K562 (cell line): ENCODE measurements around the gene POR. TPM values are rescaled to one million over a fixed set of nuclear protein-coding genes. Genes with fewer than 3 reads are reported as not detected.

Source experiments
- ATAC-seq: fragments of 200-7000 bp; cut with Tn5 transposase; 3 replicates; pipeline ENCODE4 v1.9.1; 2020; ENCODE audit warnings: moderate library complexity
- BruUV-seq: library from RNA; stranded (reverse); fragments of 400-500 nt; replicated peaks from 2 replicates; lab custom pipeline; 2021; lab: Mats Ljungman, UMichigan
- CTCF ChIA-PET: fragments of 300-600 bp; formaldehyde crosslinking; extraction: SDS; loops from one replicate; lab custom pipeline; 2021; ENCODE audit warnings: low intra/inter-chr PET ratio; lab: Yijun Ruan, JAX
- POLR2A ChIA-PET: fragments of 300-600, 350-650 bp; sonication (Branson Sonifier 250); formaldehyde crosslinking; extraction: SDS; loops from one replicate; lab custom pipeline; 2021; ENCODE audit warnings: antibody characterized with exemption, inconsistent platforms; lab: Yijun Ruan, JAX
- DNase-seq, 4 experiments: peaks; one replicate each; pipeline versions ENCODE4 v3.0.0 to v3.0.0-alpha.2; 2011 to 2018; ENCODE audit warnings: low spot score in 3 of 4, mixed read lengths in 3 of 4; ENCODE audit errors: extremely low read depth in 1 of 4
- FAIRE-seq: peaks from 2 replicates; lab custom pipeline; 2011; peaks lifted over from hg19 to GRCh38; lab: Jason Lieb, UNC
- H2AFZ ChIP-seq: 2 replicates; pipeline ENCODE4 v1.6.0; 2011; ENCODE audit warnings: low read depth, low read length, control low read depth, inconsistent platforms
- H3K27ac ChIP-seq: fragments of 200-600 bp; 3 replicates; pipeline ENCODE4 v1.8.0; 2011; ENCODE audit warnings: low read depth, mild to moderate bottlenecking, control low read depth, inconsistent platforms, low read length, moderate library complexity, mixed read lengths; ENCODE audit errors: extremely low read depth
- H3K27me3 ChIP-seq, 2 experiments: fragments of 300-600 bp in 1 of 2; 2 replicates in 1 of 2; 3 replicates in 1 of 2; pipeline versions ENCODE4 v1.6.0 to v1.8.0; 2011; ENCODE audit warnings: inconsistent platforms in 2 of 2, low read length in 2 of 2, mild to moderate bottlenecking in 1 of 2, mixed read lengths in 1 of 2, moderate library complexity in 1 of 2; ENCODE audit not compliant: control insufficient read depth in 2 of 2, insufficient read depth in 2 of 2
- H3K36me3 ChIP-seq: fragments of 300-600 bp; 3 replicates; pipeline ENCODE4 v1.8.0; 2011; ENCODE audit warnings: mild to moderate bottlenecking, low read length, inconsistent platforms; ENCODE audit not compliant: control insufficient read depth, insufficient read depth
- H3K4me1 ChIP-seq, 2 experiments: fragments of 200-600 bp in 1 of 2; replicated peaks in 1 of 2; 2 replicates in 1 of 2; 3 replicates in 1 of 2; pipeline versions ENCODE4 v1.5.1 to v1.8.0; 2011; ENCODE audit warnings: inconsistent platforms in 2 of 2, low read length in 2 of 2, mild to moderate bottlenecking in 1 of 2, mixed read lengths in 1 of 2, moderate library complexity in 1 of 2; ENCODE audit not compliant: control insufficient read depth in 2 of 2, insufficient read depth in 2 of 2
- H3K4me2 ChIP-seq: 2 replicates; pipeline ENCODE4 v1.6.1; 2011; ENCODE audit warnings: low read length, control low read depth, inconsistent platforms, mixed read lengths; ENCODE audit not compliant: insufficient read depth
- H3K4me3 ChIP-seq: fragments of 200-600 bp; sonication (generic), shearing (Covaris generic); 2 replicates; pipeline ENCODE4 v1.5.1; 2016; ENCODE audit warnings: control low read depth, inconsistent platforms
- H3K79me2 ChIP-seq: fragments of 200-600 bp; 3 replicates; pipeline ENCODE4 v1.8.0; 2011; ENCODE audit warnings: low read length, inconsistent platforms; ENCODE audit not compliant: control insufficient read depth, insufficient read depth
- H3K9ac ChIP-seq, 2 experiments: 2 replicates each; pipeline versions ENCODE4 v1.6.0 to v1.6.1; 2011; ENCODE audit warnings: low read depth in 2 of 2, low read length in 2 of 2, control low read depth in 1 of 2, inconsistent platforms in 1 of 2, mild to moderate bottlenecking in 1 of 2, mixed read lengths in 1 of 2; ENCODE audit not compliant: insufficient read depth in 1 of 2
- H3K9me1 ChIP-seq: one replicate; pipeline ENCODE4 v1.6.0; 2011; ENCODE audit warnings: inconsistent platforms, mild to moderate bottlenecking, low read length, moderate library complexity; ENCODE audit not compliant: control insufficient read depth, insufficient read depth
- H3K9me3 ChIP-seq: replicated peaks from 2 replicates; pipeline ENCODE4 v1.5.1; 2011; ENCODE audit warnings: low read depth, low read length, inconsistent platforms; ENCODE audit not compliant: control insufficient read depth, insufficient read depth
- H4K20me1 ChIP-seq: replicated peaks from 2 replicates; pipeline ENCODE4 v1.6.1; 2011; ENCODE audit warnings: low read length, inconsistent platforms, mixed read lengths; ENCODE audit not compliant: control insufficient read depth, insufficient read depth
- BCOR ChIP-seq: fragments of 450-650 bp; IDR thresholded peaks from 2 replicates; pipeline ENCODE4 v1.6.1; 2016
- ELF1 ChIP-seq: fragments of 200-800 bp; sonication (Bioruptor generic); IDR thresholded peaks from 2 replicates; pipeline ENCODE4 v1.6.1; 2016; ENCODE audit warnings: missing genetic modification characterization, missing compliant biosample characterization
- GTF2F1 ChIP-seq: IDR thresholded peaks from 2 replicates; pipeline ENCODE4 v1.6.1; 2011; ENCODE audit warnings: low read depth, low read length, improper control_type of control experiment
- NBN ChIP-seq: fragments of 450-650 bp; IDR thresholded peaks from 2 replicates; pipeline ENCODE4 v1.6.1; 2016; ENCODE audit warnings: low read depth, mild to moderate bottlenecking
- POLR2G ChIP-seq: fragments of 200-400 bp; formaldehyde crosslinking; IDR thresholded peaks from 2 replicates; pipeline ENCODE4 v1.6.1; 2017; ENCODE audit warnings: low read depth, mild to moderate bottlenecking, antibody characterized with exemption, low read length, moderate library complexity
- RBBP5 ChIP-seq: fragments of 200-600 bp; sonication (generic); IDR thresholded peaks from 2 replicates; pipeline ENCODE4 v1.6.1; 2012; ENCODE audit warnings: borderline replicate concordance, mild to moderate bottlenecking, low read length, control low read depth, inconsistent platforms; ENCODE audit not compliant: insufficient read depth, poor library complexity, severe bottlenecking
- RBM22 ChIP-seq: fragments of 200-400 bp; formaldehyde crosslinking; IDR thresholded peaks from 2 replicates; pipeline ENCODE4 v1.6.1; 2018; ENCODE audit warnings: low read length, low read depth; ENCODE audit not compliant: poor library complexity, severe bottlenecking
- ZNF12 ChIP-seq: sonication (generic); formaldehyde crosslinking; IDR thresholded peaks from 2 replicates; pipeline ENCODE4 v1.4.0; 2020; ENCODE audit warnings: mild to moderate bottlenecking, missing genetic modification reagents
- ZNF23 ChIP-seq: fragments of 250-450 bp; sonication (Bioruptor Pico); IDR thresholded peaks from 2 replicates; pipeline ENCODE4 v1.4.0; 2020; ENCODE audit warnings: mild to moderate bottlenecking
- ZNF253 ChIP-seq: fragments of 250-450 bp; sonication (Bioruptor Pico); conservative IDR thresholded peaks from 2 replicates; pipeline ENCODE4 v1.6.1; 2021; ENCODE audit warnings: mild to moderate bottlenecking
- ZNF644 ChIP-seq: fragments of 200-800 bp; sonication (Bioruptor generic); IDR thresholded peaks from 2 replicates; pipeline ENCODE4 v1.6.1; 2016; ENCODE audit warnings: low read depth, missing genetic modification characterization, missing compliant biosample characterization
- WGBS: fragments of 100-300 bp; shearing (Covaris generic); methylation state at CpG from one replicate; pipeline ENCODE4 v1.1.6; 2016; ENCODE audit warnings: low coverage, mixed read lengths; ENCODE audit not compliant: insufficient coverage; ENCODE audit errors: missing lambda C conversion rate; 5-methylcytosine and 5-hydroxymethylcytosine counted together
- in situ Hi-C: fragments of 300-500 bp; cut with MboI; formaldehyde crosslinking; loops from 4 replicates; pipeline ENCODE4 v1.15.0; 2018; ENCODE audit warnings: inconsistent platforms, mixed read lengths
- intact Hi-C: fragments of 100-400 bp; cut with micrococcal nuclease; formaldehyde crosslinking; loops from 2 replicates; pipeline ENCODE4 v1.14.2; 2022
- polyA plus RNA-seq, 8 experiments: library from polyadenylated mRNA; depleted of rRNA in 4 of 8; stranded (reverse) in 5 of 8; unstranded in 3 of 8; fragments of >200 nt; fragmentation: Nextera tagmentation in 2 of 8; fragmentation: Illumina TruSeq in 1 of 8; extraction: Ambion mirVana in 2 of 8; extraction: Trizol in 1 of 8; gene quantifications; 2 replicates each; pipeline versions ENCODE4 v1.2.1 to v1.2.3, GENCODE V29; 2011 to 2014; ENCODE audit warnings: inconsistent platforms in 1 of 8, missing spikeins in 1 of 8
- total RNA-seq, 7 experiments: library from RNA; depleted of rRNA in 6 of 7; stranded (reverse); fragments of >200 nt in 6 of 7; fragmentation: Illumina TruSeq in 2 of 7; extraction: Trizol in 2 of 7; gene quantifications; 2 replicates each; pipeline versions ENCODE4 v1.2.1 to v1.2.3, GENCODE V29; 2011 to 2021; ENCODE audit warnings: low replicate concordance in 1 of 7

Gene POR
- total and polyA plus RNA-seq, 9 of the 15 experiments (the other 6 are each of a cell fraction or from before 2014, with no cell fraction given) = 4.7 to 142 (median 40.8) TPM

DNA sequence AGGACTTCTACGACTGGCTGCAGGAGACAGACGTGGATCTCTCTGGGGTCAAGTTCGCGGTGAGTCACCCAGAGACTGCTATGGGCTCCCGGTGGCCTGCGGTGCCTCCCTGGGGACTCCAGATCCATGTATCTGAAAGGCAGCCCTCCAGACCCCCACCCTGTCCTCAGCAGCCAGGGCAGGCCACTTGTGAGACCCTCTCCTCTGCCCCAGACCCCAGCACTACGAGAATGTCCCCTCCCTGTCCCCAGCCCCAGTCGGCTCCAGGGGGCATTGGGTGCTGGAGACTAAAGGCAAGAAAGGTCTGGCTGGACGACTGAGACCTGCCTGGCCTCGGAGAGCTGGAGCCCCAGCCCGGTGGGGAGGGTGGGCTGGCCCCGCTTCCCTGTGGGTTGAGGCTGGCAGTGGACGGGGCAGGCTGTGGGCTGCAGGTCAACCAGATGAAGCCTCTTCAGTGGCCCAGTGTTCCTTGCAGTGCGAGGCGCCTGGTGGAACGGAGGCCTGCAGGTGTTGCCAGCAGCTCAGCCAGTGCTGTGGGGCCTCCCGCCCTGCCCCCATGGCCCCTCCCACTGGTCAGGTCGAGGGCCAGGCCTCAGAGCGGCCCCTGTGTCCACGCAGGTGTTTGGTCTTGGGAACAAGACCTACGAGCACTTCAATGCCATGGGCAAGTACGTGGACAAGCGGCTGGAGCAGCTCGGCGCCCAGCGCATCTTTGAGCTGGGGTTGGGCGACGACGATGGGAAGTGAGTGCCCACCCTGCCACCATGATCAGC lies 65.7 kb downstream of the POR start:
- H2AFZ ChIP-seq = no peak overlapping the region
- no peaks in the 10 kb centered on the region for H3K79me2 ChIP-seq
- POLR2A ChIA-PET = interaction anchor here (1.2 kb wide), 1 partner anchor 14 kb away, joined by 4 read pairs; no protein-coding TSS in a partner anchor
- WGBS = 84% methylated on average over 29 of the region's 29 CpGs
- FAIRE-seq = no peak
- H4K20me1 ChIP-seq = 0 out of 2 replicates have a peak, but pooled peaks cover 3% of the 10 kb centered on the region
- BruUV-seq = no TSS peak
- H3K27ac ChIP-seq = no peak overlapping the region
- peaks cover 67% of the 10 kb centered on the region; the same call in 2 of the 3 replicates for H3K36me3 ChIP-seq
- no peak for ATAC-seq
- peak overlapping the region in 1 of 2 experiments; percentile 35; a peak in 1 of 4 replicates for H3K9ac ChIP-seq
- CTCF ChIA-PET = no interaction called here
- H3K9me3 ChIP-seq = no peaks in the 10 kb centered on the region
- DNase-seq = no peak
- H3K4me3 ChIP-seq = no peak overlapping the region
- H3K4me1 ChIP-seq = peaks cover 0 to 44% of the 10 kb centered on the region in 2 experiments; a peak in 2 of 5 replicates
- H3K27me3 ChIP-seq = no peaks in the 10 kb centered on the region
- H3K9me1 ChIP-seq = no peaks in the 10 kb centered on the region
- no peak overlapping the region for H3K4me2 ChIP-seq
- TF ChIP-seq BCOR (no peak), ZNF23 (CRISPR knock-in tag) (no peak), GTF2F1 (no peak), NBN (no peak), ZNF253 (CRISPR knock-in tag) (no peak), ELF1 (tag) (no peak)
- in situ Hi-C loops (no loop called here), intact Hi-C loops (no loop called here)

DNA sequence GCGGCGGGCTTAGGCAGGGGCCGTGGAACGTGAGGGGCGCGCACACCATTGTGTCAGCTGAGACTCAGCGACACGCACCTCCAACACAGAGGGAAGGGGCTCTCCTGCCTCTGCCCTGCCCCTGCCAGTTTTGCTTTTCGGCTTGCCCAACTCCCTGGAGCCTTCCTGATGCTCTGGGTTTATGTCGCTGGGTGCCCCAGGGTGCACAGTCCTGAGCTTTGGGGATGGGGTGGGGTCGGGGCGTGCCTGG lies 66.2 kb downstream of the POR start:
- Histone ChIP-seq H4K20me1 (0 out of 2 replicates have a peak, but pooled peaks cover 3% of the 10 kb centered on the region), H3K4me1 (peaks cover 0 to 49% of the 10 kb centered on the region in 2 experiments; a peak in 2 of 5 replicates), H3K27me3 (no peaks in the 10 kb centered on the region), H3K4me2 (no peak overlapping the region), H3K4me3 (no peak overlapping the region), H2AFZ (no peak overlapping the region), H3K79me2 (no peaks in the 10 kb centered on the region), H3K9ac (no peak overlapping the region; a peak in 1 of 4 replicates), H3K9me1 (no peaks in the 10 kb centered on the region), H3K9me3 (no peaks in the 10 kb centered on the region), H3K36me3 (peaks cover 73% of the 10 kb centered on the region; the same call in 2 of the 3 replicates), H3K27ac (no peak overlapping the region)
- in situ Hi-C loops (no loop called here), intact Hi-C loops (no loop called here)
- TF ChIP-seq ZNF644 (tag) (no peak), POLR2G (peak; percentile 68), RBBP5 (no peak), RBM22 (peak; percentile 29), ZNF12 (no peak)
- ChIA-PET POLR2A (interaction anchor here (1.2 kb wide), 1 partner anchor 15 kb away, joined by 4 read pairs; no protein-coding TSS in a partner anchor), CTCF (no interaction called here)
- no peak for DNase-seq
- no TSS peak for BruUV-seq
- no peak for ATAC-seq
- WGBS = 86% methylated on average over 12 of the region's 12 CpGs
- no peak for FAIRE-seq
